ENCODE data around the gene CFAP54. TPM values are rescaled to one million over a fixed set of nuclear protein-coding genes. Genes with fewer than 3 reads are reported as not detected.

CFAP54 gene
- total RNA-seq, 2 donors from 2014 or later = 0.28 TPM; not detected in 1

- Histone ChIP-seq H3K27me3 (no peaks in the 10 kb centered on the region), H3K27ac (peak overlapping the region; percentile 57 to 69), H3K36me3 (no peaks in the 10 kb centered on the region), H3K9me3 (no peaks in the 10 kb centered on the region), H3K4me1 (peaks cover 0 to 18% of the 10 kb centered on the region in 2 donors), H3K4me3 (no peak overlapping the region)
- no peak for TF ChIP-seq CTCF (IDR thresholded peaks at IDR 0.05)
- no peak for DNase-seq (ENCODE audit: low spot score)
Measured at GRCh38 chr12:96501133-96501761, 11.9 kb downstream of the CFAP54 start.

DNA sequence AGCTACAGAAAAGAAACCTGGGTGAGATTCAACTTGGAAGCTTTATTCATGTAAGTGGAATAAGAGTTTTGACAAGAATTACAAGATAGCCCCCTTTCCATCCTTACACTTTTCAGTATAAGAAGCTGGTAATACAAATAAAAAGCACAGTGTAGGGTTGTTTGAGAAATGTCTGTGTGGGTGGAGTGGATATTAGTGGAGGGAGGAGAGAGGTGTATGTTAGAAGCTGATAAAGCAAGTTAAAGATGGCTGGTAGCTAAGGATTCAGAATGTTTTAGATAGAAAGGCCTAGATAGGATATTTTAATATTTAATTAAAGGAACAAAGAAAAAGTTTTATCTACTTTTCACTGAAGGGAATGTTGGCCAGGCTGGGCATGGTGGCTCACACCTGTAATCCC lies 12.5 kb downstream of the CFAP54 start:
- TF ChIP-seq CTCF (IDR thresholded peaks at IDR 0.05) = no peak
- no peak for DNase-seq (ENCODE audit: low spot score)
- no peak overlapping the region for H3K4me3 ChIP-seq
- no peaks in the 10 kb centered on the region for H3K9me3 ChIP-seq
- peaks cover 0 to 18% of the 10 kb centered on the region in 2 donors for H3K4me1 ChIP-seq
- H3K27ac ChIP-seq = peak overlapping the region; percentile 57 to 69
- H3K27me3 ChIP-seq = no peaks in the 10 kb centered on the region
- H3K36me3 ChIP-seq = no peaks in the 10 kb centered on the region

DNA sequence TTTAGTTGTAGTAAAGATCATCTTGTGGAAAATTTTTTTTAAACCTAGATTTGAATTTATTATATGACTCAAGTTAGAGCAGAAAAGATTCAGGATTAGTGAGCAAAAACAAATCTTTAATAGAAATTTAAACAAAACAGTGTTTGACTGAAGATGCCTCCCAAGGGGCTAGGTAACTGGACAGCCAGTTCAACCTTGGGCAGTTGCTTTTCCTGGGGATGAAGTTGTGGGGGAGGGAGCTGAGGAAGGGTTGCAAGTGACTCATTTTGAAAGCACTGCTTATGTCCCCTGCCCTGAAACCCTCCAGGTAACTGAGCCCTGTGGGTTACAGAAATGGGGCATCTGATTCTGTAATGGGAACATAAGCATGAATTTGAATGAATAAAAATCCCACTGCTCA lies 13.1 kb downstream of the CFAP54 start:
- Histone ChIP-seq H3K27ac (peak overlapping the region in 1 of 2 donors; percentile 69), H3K4me1 (peaks cover 0 to 18% of the 10 kb centered on the region in 2 donors), H3K9me3 (no peaks in the 10 kb centered on the region), H3K27me3 (no peaks in the 10 kb centered on the region), H3K4me3 (no peak overlapping the region), H3K36me3 (no peaks in the 10 kb centered on the region)
- no peak for TF ChIP-seq CTCF (IDR thresholded peaks at IDR 0.05)
- DNase-seq (ENCODE audit: low spot score) = no peak

DNA sequence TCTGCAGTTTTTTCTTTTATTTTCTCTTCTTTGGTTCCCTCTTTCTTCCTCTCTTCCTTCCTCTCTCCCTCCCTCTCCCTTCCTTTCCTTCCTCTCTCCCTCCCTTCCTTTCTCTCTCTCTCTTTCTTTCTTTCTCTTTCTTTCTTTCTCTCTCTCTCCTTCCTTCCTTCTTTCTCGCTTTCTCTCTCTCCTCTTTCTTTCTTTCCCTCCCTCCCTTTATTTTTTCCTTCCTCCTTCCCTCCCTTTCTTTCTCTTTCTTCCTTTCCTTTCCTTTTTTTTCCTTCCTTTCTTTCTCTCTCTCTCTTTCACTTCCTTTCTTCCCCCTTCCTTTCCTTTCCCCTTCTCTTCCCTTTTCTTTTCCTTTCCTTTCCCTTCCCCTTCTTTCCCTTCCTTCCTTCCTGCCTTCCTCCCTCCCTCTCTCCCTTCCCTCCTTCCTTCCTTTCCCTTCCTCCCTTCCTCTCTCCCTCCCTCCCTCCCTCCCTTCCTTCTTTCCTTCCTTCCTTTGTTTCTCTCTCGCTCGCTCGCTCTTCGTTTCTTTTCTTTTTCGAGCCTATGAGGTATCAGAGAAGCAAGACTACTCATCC lies 13.7 kb downstream of the CFAP54 start:
- Histone ChIP-seq H3K9me3 (no peaks in the 10 kb centered on the region), H3K27me3 (no peaks in the 10 kb centered on the region), H3K36me3 (no peaks in the 10 kb centered on the region), H3K4me1 (peaks cover 0 to 18% of the 10 kb centered on the region in 2 donors), H3K27ac (peak overlapping the region in 1 of 2 donors; percentile 0), H3K4me3 (no peak overlapping the region)
- TF ChIP-seq CTCF (IDR thresholded peaks at IDR 0.05) = no peak
- DNase-seq (ENCODE audit: low spot score) = no peak

DNA sequence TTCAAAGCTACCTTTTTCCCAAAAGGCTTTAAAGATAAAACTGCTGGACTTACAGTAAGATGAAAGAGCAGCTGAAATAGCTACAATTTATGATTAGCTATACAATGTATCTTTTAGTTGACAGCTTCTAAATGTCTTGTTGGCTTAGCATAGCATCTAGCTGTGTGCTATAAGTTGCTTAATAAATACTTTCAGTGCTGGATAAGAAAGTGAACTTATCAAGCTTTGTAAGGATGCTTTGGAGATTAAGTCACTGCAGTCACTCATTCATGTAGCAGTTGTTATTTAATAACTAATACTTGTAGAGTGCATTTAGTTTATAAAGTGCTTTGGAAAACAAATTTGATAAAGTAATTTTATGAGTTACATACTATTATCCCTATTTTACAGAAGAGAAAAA lies 14.6 kb downstream of the CFAP54 start:
- TF ChIP-seq CTCF (IDR thresholded peaks at IDR 0.05) = no peak
- no peaks in the 10 kb centered on the region for H3K27me3 ChIP-seq
- DNase-seq (ENCODE audit: low spot score) = no peak
- H3K4me1 ChIP-seq = peaks cover 0 to 18% of the 10 kb centered on the region in 2 donors
- H3K36me3 ChIP-seq = no peaks in the 10 kb centered on the region
- H3K9me3 ChIP-seq = no peaks in the 10 kb centered on the region
- no peak overlapping the region for H3K27ac ChIP-seq
- H3K4me3 ChIP-seq = no peak overlapping the region

All from right atrium auricular region (tissue), 2 donors.